ENCODE results near the gene KCNIP4.

DNA sequence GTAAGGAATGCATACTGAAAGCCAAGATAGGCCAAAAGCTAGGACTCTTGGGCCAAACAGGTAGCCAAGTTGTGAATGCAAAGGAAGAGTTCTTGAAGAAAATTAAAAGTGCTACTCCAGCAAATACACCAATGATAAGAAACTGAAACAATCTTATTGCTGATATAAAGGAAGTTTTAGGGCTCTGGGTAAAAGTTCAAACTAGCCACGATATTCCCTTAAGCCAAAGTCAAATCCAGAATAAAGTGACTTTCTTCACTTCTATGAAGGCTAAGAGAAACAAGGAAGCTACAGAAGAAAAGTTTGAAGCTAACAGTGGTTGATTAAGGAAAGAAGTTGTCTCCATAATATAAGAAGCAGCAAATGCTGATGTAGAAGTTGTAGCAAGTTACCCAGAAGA, 850.7 kb downstream of the KCNIP4 start:
- TF ChIP-seq, protein P1, sequence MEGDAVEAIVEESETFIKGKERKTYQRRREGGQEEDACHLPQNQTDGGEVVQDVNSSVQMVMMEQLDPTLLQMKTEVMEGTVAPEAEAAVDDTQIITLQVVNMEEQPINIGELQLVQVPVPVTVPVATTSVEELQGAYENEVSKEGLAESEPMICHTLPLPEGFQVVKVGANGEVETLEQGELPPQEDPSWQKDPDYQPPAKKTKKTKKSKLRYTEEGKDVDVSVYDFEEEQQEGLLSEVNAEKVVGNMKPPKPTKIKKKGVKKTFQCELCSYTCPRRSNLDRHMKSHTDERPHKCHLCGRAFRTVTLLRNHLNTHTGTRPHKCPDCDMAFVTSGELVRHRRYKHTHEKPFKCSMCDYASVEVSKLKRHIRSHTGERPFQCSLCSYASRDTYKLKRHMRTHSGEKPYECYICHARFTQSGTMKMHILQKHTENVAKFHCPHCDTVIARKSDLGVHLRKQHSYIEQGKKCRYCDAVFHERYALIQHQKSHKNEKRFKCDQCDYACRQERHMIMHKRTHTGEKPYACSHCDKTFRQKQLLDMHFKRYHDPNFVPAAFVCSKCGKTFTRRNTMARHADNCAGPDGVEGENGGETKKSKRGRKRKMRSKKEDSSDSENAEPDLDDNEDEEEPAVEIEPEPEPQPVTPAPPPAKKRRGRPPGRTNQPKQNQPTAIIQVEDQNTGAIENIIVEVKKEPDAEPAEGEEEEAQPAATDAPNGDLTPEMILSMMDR (IDR thresholded peaks at IDR 0.05), result no peak
- TF ChIP-seq POLR2A (IDR thresholded peaks at IDR 0.05), result no peak
